Stimulated activated CD8-positive, alpha-beta memory T cell treated with anti-CD3 and anti-CD28 coated beads, Interleukin-4, amount 100 ng/mL, for 1 hour (primary cell): ENCODE results near the gene KLHL9.
"Not testable (repeated sequence)": the region's sequence is repeated elsewhere in the genome, so short reads cannot be mapped to it uniquely, and the experiment has no call there.

Source experiments
- DNase-seq, 2 donors: peaks; one replicate each; pipeline ENCODE4 v3.0.0-alpha.2; 2020; ENCODE audit warnings: low read depth in 2 of 2, low spot score in 1 of 2

The KLHL9 gene, protein sequence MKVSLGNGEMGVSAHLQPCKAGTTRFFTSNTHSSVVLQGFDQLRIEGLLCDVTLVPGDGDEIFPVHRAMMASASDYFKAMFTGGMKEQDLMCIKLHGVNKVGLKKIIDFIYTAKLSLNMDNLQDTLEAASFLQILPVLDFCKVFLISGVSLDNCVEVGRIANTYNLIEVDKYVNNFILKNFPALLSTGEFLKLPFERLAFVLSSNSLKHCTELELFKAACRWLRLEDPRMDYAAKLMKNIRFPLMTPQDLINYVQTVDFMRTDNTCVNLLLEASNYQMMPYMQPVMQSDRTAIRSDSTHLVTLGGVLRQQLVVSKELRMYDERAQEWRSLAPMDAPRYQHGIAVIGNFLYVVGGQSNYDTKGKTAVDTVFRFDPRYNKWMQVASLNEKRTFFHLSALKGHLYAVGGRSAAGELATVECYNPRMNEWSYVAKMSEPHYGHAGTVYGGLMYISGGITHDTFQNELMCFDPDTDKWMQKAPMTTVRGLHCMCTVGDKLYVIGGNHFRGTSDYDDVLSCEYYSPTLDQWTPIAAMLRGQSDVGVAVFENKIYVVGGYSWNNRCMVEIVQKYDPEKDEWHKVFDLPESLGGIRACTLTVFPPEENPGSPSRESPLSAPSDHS

DNA sequence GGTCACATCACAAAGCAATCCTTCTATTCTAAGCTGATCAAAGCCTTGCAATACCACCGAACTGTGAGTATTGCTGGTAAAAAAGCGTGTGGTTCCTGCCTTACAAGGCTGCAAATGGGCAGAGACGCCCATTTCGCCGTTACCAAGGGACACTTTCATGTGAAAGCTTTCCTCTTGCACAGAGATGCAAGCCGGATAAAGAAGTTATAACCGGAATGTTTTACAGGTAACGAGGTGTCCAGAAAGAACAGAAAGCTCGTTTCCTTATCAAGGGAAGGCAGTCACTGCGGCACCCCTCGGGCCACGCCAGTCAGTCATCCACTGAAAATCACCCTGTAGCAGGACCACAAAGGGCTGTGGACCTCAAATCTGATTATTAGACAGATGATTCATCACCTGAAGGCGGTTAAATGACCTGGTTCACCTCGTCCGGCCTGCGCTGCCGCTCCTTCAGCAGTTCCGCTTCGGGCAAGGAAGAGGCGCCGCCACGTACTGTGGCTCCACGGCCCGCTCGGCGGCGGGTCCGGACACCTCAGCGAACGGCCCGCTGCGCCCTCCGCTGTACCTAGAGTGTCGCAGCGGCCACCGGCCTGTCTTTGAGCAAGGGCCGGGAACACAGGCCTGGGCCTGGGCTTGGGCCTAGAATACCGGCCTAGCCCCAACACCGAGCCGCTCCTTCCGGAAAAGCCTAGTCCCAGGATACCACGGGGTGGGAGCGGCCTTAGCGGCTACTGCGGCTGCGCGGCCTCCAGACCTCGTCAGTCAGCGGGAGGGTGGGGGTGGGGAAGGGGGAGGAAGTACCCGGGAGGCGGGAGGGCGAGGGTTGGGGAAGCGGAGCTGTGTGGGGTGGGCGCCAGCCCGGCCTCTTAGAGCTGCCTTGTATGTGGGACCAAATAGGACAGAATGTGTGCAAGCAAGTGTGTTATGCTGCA lies at the start of gene KLHL9:
TSS of gene KLHL9 (minus strand) at position 704 of the 932 bp plus-strand sequence. CDS start at position 159, 545 bp downstream.
- DNase-seq, result peak; percentile 61 to 80

DNA sequence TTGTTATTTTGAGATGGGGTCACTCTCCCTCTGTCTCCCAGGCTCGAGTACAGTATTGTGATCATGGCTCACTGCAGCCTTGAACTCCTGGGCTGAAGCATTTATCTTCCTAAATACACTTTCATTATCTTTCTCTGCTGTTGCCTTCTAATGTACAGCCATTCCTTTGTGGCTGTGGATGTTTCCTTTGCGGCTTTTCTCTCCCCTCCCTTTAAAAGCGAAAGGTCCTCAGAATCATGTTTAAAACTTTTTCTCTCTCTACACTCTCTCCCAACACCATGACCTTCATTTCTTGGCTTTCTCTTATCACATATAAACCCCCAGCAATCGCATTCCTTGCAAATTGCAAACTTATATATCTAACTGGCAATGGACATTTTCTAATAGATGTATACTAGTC lies 48.4 kb upstream of the KLHL9 start:
- DNase-seq, result no peak

DNA sequence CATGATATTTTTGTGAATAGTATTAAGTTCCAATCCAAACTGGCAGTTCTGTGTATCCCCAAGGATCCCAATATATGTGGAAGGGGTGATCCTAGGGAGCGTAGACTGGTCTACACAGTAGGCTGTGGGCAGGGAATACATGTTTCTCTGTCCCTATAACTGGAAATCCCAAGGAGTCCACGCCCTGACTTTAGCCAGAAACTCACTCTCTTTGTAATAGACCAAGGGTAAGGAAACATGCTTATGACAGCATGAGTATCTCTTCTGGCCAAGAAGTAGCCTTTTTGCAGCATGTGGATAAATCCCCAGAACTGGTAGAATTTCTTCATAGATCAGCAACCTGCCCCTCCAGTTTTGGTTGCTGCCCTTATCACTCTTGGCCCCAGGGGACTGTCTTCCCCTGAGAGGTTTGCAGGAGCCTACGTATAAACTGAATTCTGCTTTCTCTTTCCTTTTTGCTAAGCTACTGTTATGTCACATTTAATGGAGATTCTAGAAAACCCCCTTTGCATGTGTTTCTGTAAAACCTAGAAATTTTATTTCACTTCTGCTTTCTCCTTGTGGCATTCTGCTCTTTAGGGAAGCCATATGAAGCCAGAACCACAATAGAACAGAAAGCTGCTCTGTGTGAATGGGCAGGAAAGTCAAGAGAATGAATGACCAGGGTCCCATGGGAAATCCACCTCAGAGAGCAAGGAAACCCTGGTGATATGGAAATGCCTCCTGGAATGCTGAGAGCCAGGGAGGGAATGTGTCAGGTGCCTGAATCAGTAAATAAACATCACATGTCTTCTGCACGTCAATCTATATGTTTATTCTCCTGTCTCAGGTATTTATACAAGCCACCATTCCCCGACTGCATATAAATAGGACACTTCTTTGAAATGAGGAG lies 46.5 kb upstream of the KLHL9 start:
- DNase-seq, result no peak

DNA sequence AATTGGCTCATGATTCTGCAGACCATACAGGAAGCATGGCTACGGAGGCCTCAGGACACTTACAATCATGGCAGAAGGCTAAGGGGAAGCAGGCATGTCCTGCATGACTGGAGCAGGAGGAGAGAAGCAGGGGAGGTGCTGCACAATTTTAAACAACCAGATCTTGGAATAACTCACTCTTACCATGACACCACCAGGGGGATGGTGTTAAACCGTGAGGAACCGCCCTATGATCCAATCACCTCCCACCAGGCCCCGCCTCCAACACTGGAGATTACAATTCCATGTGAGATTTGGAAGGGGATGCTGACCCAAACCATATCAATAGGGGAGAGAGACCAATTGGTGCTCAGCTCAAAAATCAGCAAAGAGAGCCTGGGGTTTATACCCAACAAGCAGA lies 36.3 kb upstream of the KLHL9 start:
- DNase-seq, result not testable (repeated sequence)

DNA sequence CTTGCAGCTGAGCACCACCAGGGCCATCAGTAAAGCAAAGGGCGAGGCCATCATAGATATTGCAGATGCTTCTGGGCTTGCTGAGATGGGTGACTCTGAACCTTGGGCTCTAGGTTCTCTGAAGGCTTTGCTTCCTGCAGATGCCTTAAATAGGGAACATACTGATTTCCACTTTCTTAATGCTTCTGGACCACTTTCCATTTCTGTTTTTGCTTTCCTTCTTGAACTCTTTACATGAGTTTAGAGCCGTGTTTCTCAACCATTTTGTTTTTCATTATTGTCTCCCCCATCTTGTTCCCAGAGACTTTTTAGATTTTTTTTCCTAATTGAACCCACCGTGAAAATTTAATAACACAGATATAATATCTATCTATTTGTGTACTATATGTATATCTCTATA lies 32.8 kb upstream of the KLHL9 start, which contains the start of gene IFNA13:
TSS of gene IFNA13 (minus strand) at position 101 of the 400 bp plus-strand sequence. CDS start at position 54, 47 bp downstream.
- no peak for DNase-seq

DNA sequence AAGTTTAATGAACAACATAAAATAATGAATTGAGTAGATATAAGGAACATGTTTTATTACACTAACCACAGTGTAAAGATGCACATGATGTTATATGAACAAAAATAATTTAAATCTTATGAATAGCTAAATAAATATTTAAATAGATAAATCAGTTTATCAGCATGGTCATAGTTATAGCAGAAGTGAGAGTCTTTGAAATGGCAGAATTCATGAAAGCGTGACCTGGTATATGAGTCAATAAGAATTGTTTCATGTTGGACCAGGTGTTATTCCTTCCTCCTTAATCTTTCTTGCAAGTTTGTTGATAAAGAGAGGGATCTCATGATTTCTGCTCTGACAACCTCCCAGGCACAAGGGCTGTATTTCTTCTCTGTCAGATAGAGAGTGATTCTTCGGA lies 32.0 kb upstream of the KLHL9 start:
- not testable (repeated sequence) for DNase-seq

DNA sequence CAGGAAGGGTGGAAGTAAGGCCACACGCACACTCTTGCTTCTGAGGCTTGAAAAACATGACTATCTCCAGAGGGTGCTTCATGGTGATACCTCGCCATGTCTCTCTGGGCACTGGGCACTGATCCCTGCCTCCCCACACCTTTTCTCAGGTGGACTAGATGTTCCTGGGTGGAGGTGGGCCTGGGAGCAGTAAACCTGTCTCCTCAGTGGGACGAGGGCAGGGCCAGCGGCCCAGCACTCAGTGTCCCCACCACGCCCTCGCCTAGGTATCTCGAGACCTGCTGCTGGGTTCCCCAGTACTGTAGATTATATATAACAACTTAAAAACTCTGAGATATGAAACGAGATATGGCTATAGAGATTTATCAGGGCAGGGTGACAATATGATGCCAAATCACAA lies 27.1 kb upstream of the KLHL9 start:
- no peak for DNase-seq

DNA sequence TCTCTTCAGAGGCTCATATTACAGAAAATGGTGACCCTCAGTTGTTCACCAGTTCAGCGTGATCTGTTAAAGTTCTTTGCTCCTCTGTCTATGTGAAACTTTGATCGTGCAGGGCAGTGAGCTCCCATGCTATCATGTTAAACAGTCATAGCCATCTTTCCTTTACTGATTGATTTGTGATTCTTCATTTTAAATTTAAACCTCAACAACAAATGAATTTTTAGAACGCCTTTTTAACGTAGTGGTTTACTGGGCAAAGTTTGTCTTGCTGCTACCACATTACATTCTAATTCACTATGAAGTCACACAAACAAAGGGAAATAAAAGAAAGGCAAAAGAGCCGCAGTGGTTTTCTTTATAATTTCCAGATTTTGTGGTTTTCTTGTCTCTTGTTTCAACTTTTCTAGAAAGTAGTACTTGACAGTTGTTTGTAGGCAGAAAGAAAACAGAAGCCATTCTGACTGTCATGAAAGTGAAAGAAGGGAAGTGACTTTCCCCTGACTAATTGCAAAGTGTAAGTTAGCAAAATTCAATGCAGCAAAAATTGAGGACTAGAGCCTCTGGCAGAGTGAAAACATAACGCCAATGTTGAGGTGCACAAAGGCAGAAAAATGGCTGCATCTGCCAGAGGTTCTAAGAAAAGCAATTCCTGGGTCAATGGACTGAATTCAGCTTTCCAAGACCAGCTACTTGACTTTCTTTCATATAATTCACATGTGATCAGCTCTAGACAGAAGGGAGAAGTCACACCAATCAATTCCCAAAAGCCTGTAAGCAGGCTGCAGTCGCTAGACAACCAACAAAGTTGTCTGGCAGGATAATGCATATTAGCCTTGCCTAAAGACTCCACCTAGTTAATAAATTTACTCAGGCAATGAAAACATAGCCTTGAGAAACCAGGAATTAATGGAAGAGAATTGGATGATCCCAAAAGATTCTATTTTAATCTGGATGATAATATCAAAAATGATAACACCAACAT lies 22.6 kb upstream of the KLHL9 start:
- no peak for DNase-seq

DNA sequence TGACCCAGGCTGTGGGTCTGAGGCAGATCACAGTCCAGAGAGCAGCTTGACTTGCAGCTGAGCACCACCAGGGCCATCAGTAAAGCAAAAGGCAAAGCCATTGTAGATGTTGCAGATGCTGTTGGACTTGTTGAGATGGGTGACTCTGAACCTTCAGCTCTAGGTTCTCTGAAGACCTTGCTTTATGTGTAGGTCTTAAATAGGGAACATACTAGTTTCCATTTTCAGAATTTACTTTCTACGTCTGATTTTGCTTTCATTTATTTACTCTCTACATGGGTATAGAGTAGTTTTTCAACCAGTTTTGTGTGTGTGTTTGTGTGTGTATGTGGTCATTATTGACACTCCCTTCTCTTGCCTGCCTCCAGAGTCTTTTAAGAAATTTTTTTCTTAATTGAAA lies 15.6 kb upstream of the KLHL9 start, which contains the start of gene IFNA6:
TSS of gene IFNA6 (minus strand) at position 101 of the 400 bp plus-strand sequence. CDS start at position 101, 0 bp downstream.
- DNase-seq, result no peak

DNA sequence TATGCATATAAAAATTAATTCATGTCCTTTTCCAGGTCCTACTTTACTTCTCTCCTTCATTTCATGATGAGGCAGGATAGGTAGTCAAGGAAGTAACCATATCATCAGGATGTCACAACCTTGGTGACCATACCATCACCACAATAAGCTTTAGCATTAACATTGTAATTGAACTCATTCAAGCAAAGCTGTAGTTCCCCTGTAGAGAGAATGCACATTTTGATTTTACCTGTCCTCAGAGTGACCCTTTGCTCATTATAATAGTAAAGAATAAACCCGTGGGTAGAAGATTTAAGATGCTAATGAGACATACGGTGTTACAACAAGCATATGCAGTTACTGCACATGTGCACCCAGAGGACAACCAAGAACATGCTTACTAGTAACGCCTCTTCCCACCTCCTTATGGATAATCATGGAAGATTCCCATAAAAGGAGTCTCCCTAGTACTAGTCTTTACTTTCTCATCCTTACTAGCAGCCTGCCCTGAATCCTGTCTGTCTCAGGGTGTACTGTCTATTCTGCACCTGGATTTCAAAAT lies 13.3 kb upstream of the KLHL9 start:
- no peak for DNase-seq

DNA sequence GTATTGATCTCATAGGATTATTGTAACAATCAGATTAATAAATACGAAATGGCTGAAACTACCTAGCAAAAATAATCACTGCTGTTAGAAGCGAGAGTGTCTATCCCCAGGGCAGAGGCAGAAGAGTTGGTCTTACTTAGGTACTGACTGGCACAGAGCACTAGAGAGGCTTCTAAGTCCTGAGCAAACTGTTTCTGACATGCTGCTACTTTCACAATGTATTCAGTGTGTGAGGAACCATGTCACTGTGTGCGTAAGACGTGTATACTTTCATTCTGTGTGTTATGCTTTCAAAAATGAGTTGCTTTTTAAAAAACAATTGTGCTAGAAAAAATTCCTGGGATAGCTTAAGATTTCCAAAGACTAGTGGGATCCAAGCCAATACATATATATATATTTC lies 5.5 kb upstream of the KLHL9 start:
- DNase-seq, result no peak

DNA sequence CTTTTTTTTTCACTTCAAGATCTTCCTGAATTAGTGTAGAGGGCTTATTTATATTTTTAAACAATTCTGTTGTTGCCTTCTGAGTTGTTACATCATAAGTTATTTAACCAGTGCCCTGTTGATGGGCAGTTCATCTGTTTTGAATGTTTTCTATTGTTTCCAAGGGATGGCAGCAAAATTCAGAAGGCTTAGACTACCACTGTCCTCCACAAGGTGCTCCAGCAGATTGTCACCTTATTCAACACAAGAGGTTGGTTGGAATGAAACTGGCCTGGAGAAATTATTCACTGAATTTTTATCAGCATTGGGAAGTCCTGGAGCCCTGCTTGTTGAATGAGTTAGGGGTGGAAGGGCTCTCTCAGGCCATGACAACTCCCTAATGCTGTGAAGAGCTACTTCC lies 1.3 kb upstream of the KLHL9 start:
- no peak for DNase-seq

DNA sequence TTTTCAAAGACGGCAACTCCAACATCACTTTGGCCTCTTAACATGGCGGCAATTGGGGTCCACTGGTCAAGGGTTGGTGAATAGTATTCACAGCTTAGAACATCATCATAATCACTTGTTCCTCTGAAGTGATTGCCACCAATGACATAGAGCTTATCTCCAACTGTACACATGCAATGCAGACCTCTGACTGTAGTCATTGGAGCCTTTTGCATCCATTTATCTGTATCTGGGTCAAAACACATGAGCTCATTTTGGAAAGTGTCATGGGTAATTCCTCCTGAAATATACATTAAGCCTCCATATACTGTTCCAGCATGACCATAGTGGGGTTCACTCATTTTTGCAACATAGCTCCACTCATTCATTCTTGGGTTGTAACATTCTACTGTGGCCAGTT lies 2.0 kb downstream of the KLHL9 start:
- DNase-seq, result no peak

DNA sequence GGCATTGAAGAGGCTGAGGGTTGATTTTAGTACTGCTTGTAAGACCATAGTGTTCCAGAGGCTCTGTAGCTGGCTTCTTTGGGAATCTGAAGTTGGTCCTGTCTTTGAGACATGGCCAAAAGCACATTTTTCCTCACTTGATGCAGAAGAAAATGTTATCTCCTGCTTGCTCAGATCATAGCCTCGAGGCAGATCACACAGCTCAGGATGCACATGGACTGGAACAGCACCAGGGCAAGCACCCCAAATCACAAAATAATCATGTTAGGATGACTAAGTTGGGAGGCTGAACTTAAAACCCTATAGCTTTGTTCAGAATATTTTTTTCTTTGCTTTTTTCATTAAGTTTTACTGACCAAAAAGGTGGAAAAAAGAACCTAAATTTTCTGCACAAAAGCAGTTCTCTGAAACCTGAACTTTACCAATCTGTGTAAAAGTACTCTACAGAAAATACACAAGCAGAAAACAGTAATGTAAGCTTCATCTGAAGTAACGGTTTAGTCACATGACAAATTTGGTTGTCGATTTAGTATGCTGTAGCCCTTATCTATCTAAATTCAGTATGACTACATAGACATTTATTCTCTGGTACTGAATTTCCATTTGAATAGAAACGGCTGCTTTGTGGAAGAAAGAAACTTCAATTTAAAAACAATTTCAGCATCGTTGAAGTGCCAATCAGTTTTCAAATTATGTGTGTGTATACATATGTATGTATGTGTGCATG lies 3.4 kb downstream of the KLHL9 start:
- DNase-seq, result no peak

DNA sequence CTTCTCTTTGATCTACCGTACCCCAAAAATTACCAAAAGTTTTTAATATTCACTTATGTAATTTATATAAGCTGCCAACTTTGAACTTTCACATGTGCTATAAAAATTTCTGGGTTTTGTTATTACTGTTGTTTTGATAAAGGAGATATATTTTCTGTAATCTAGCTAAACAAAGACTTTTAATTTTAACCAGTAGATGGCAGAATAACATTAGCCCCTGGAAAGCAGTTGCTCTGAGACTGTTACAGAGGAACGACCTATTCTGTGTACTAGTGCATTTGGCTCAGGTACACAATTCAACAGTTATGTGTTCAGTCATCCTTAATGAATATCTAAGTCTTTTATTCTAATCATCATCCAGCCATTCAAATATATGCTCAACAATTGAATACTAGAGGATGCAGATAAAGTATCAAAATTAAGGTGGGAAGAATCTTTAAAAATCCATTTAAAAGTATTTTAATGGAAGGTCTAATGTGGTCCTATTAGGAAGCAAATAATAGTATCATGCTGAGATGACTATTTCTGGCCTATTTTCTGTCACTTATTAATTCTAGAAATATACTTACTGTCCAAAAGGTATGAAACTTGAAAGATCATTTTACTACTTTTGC lies 8.6 kb downstream of the KLHL9 start:
- no peak for DNase-seq

DNA sequence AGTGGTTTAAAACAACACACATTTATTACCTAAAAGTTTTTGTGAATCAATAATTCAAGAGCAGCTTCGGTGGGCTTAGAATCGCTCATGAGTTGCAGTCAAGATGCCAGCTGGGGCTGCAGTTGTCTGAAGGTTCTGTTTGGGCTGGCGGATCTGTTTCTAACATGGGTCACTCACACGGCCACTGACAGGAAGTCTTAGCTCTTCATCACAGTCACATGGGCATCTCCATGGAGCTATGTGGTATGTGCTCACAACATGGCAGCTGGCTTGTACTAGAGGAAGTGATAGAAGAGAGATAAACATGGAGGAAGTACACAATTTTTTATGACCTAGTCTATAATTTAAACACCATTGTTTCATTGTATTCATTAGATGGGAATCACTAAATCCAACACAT lies 11.2 kb downstream of the KLHL9 start:
- no peak for DNase-seq

DNA sequence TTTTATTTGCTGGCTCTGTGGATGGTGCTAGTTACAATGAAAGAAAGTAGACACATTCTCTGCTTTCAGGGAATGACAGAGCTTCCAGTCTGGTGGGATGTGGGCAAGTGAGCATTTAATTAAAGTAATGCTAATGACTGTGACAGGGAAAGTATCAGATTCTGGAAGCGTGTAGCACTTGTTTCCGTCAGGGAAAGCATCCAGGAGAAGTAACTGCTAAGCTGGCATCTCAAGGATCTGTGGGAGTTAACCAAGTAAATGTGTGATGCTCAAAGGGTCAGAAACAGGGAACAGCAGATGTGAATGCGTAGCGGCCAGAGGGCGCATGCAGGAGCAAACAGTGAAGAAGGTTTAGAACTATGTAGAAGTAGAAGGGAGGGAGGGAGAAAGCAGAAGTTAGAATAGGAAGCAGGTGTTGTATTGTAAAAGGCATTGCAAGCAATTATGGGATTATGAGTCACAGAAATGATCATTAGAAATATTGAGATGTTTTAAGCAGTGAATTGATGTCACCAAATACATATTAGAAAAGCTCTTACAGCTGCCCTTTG lies 12.2 kb downstream of the KLHL9 start:
- no peak for DNase-seq

DNA sequence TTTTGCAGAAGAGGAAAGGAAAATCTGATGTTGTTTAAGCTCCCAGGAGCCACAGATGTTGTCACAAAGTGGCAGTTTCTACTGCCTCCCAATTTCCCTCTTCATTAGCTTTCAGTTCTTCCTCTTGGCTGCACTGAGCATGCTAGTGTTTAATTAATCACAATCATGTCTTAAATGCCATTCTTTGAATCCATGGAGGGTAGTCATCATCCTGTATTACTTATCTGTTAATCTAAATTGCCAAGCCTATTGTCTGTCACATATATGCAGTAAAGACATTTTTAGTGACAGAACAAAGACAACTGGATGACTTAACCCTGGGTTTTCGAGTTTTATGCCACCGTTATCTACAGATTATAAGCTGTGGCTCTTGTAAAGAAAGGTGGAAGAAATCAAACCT lies 14.7 kb downstream of the KLHL9 start:
- DNase-seq, result no peak
